Measurements from ENCODE around the gene SLC9A3. TPM values are rescaled to one million over a fixed set of nuclear protein-coding genes. Genes with fewer than 3 reads are reported as not detected.

Gene SLC9A3
- total RNA-seq, 2 experiments from 2014 or later: 2.3 to 2.5 TPM

- H3K27me3 Mint-ChIP-seq: peaks cover 59% of the 10 kb centered on the region
- H3K27ac ChIP-seq (ENCODE audit: low read depth in 1 of 2, low read length in 2 of 2): no peak overlapping the region
- ATAC-seq (ENCODE audit: poor library complexity): no peak
- H3K4me1 ChIP-seq (ENCODE audit: insufficient read depth, low read length): peaks cover 9% of the 10 kb centered on the region
- peaks cover 0 to 22% of the 10 kb centered on the region in 2 experiments for H3K9me3 ChIP-seq (ENCODE audit: control insufficient read depth in 1 of 2, insufficient read depth in 1 of 2, low read length in 2 of 2)
- no peaks in the 10 kb centered on the region for H3K36me3 ChIP-seq (ENCODE audit: insufficient read depth, low read length)
- H3K4me1 Mint-ChIP-seq (ENCODE audit: low read depth): peaks cover 12% of the 10 kb centered on the region
- DNase-seq: no peak
- POLR2A ChIA-PET: interaction anchor here (0.9 kb wide), 1 partner anchor 9 kb away, joined by 3 read pairs; no protein-coding TSS in a partner anchor
- TF ChIP-seq CTCF (IDR thresholded peaks at IDR 0.05): no peak
- no peaks in the 10 kb centered on the region for H3K9me3 Mint-ChIP-seq
- peaks cover 28 to 31% of the 10 kb centered on the region in 2 experiments for H3K27me3 ChIP-seq (ENCODE audit: control insufficient read depth in 1 of 2, insufficient read depth in 2 of 2, low read length in 2 of 2)
- no peaks in the 10 kb centered on the region for H3K36me3 Mint-ChIP-seq (ENCODE audit: low read depth)
- no peak overlapping the region for H3K27ac Mint-ChIP-seq
- intact Hi-C loops (cut with DNase I, micrococcal nuclease): no loop called here
- no peak overlapping the region for H3K4me3 ChIP-seq (ENCODE audit: low read length)
- CTCF ChIA-PET: no interaction called here
- no peak overlapping the region for H3K4me3 Mint-ChIP-seq
Measured at GRCh38 chr5:520196-520849, 3.9 kb downstream of the SLC9A3 start.

- POLR2A ChIA-PET: no interaction called here
- H3K36me3 Mint-ChIP-seq (ENCODE audit: low read depth): no peaks in the 10 kb centered on the region
- intact Hi-C loops (cut with DNase I, micrococcal nuclease): no loop called here
- peaks cover 9% of the 10 kb centered on the region for H3K4me1 ChIP-seq (ENCODE audit: insufficient read depth, low read length)
- peaks cover 0 to 16% of the 10 kb centered on the region in 2 experiments for H3K9me3 ChIP-seq (ENCODE audit: control insufficient read depth in 1 of 2, insufficient read depth in 1 of 2, low read length in 2 of 2)
- H3K9me3 Mint-ChIP-seq: no peaks in the 10 kb centered on the region
- H3K4me3 Mint-ChIP-seq: no peak overlapping the region
- no peak overlapping the region for H3K27ac ChIP-seq (ENCODE audit: low read depth in 1 of 2, low read length in 2 of 2)
- no peak overlapping the region for H3K27ac Mint-ChIP-seq
- CTCF ChIA-PET: no interaction called here
- TF ChIP-seq CTCF (IDR thresholded peaks at IDR 0.05): no peak
- peaks cover 55% of the 10 kb centered on the region for H3K27me3 Mint-ChIP-seq
- DNase-seq: no peak
- peaks cover 21 to 22% of the 10 kb centered on the region in 2 experiments for H3K27me3 ChIP-seq (ENCODE audit: control insufficient read depth in 1 of 2, insufficient read depth in 2 of 2, low read length in 2 of 2)
- H3K36me3 ChIP-seq (ENCODE audit: insufficient read depth, low read length): no peaks in the 10 kb centered on the region
- no peak overlapping the region for H3K4me3 ChIP-seq (ENCODE audit: low read length)
- H3K4me1 Mint-ChIP-seq (ENCODE audit: low read depth): peaks cover 6% of the 10 kb centered on the region
- ATAC-seq (ENCODE audit: poor library complexity): no peak
Measured at GRCh38 chr5:518721-519120, 5.5 kb downstream of the SLC9A3 start.

GRCh38 chr5:517535-518100 lies 6.6 kb downstream of the SLC9A3 start:
- POLR2A ChIA-PET: no interaction called here
- ATAC-seq (ENCODE audit: poor library complexity) (no peak), DNase-seq (no peak)
- H3K27ac Mint-ChIP-seq: no peak overlapping the region
- H3K4me1 Mint-ChIP-seq (ENCODE audit: low read depth): no peaks in the 10 kb centered on the region
- H3K36me3 ChIP-seq (ENCODE audit: insufficient read depth, low read length): no peaks in the 10 kb centered on the region
- no peak overlapping the region for H3K4me3 ChIP-seq (ENCODE audit: low read length)
- H3K27me3 ChIP-seq (ENCODE audit: control insufficient read depth in 1 of 2, insufficient read depth in 2 of 2, low read length in 2 of 2): peaks cover 14 to 20% of the 10 kb centered on the region in 2 experiments
- H3K27me3 Mint-ChIP-seq: peaks cover 49% of the 10 kb centered on the region
- no peak overlapping the region for H3K27ac ChIP-seq (ENCODE audit: low read depth in 1 of 2, low read length in 2 of 2)
- no peaks in the 10 kb centered on the region for H3K36me3 Mint-ChIP-seq (ENCODE audit: low read depth)
- CTCF ChIA-PET: no interaction called here
- no peak overlapping the region for H3K4me3 Mint-ChIP-seq
- intact Hi-C loops (cut with DNase I, micrococcal nuclease): no loop called here
- H3K9me3 ChIP-seq (ENCODE audit: control insufficient read depth in 1 of 2, insufficient read depth in 1 of 2, low read length in 2 of 2): peaks cover 0 to 9% of the 10 kb centered on the region in 2 experiments
- H3K9me3 Mint-ChIP-seq: no peaks in the 10 kb centered on the region
- H3K4me1 ChIP-seq (ENCODE audit: insufficient read depth, low read length): peaks cover under 1% of the 10 kb centered on the region
- no peak for TF ChIP-seq CTCF (IDR thresholded peaks at IDR 0.05)
